DMS79 (cell line): ENCODE measurements around the gene SRCIN1.
"Not testable (repeated sequence)": the region's sequence is repeated elsewhere in the genome, so short reads cannot be mapped to it uniquely, and the experiment has no call there.

Experiments used
- DNase-seq: peaks from one replicate; lab custom pipeline; 2025; lab: John Stamatoyannopoulos, UW

The SRCIN1 gene

DNA sequence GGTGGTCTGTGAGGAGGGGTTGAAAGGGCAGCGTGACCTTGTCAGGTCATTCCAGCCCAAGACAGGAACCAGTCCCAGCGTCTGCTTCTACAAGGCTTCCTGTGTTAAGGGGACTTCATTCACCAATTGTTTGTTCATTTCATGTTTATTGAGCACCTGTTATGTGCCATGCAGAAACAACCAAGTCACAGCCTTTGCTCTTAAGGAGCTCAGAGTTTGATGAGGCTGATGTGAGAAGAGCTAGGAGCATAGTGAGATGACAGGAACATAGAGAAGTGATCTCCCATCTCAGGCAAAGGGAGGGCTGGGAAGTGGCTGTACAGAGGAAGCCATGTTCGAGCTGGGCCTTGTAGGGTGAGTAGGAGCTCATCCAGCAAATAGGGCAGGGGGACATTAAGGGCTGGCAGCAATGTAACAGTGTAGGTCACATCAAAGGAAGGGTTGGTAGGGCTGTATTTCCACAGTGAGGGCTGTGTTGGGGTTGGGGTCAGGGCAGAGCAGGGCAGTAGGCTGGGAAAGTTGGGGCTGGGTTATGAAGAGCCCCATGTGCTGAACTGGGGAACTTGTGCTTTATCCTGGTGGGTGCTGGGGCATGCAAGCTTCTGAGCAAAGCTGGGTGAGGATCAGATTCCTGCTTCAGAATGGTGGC lies 97.7 kb downstream of the SRCIN1 start:
- DNase-seq, result no peak

DNA sequence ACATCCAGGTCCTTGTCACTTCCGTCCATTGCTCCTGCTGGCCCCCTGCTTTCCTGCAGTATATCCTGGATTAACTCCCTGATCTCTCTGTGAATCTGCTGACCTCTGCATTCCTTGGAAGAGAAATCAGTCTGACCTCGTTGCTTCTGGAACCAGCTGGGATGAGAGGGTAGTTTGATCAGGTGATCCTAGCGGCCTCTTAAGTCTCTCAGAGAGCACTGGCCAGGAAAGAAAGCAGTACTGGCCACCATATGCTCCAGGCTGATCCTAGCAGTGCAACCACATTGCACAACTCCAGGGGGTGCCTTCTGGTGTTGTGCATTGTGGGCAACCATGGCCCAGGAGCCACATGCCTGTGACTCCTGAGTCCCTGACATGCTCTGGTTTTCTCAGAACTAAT lies 98.3 kb downstream of the SRCIN1 start:
- no peak for DNase-seq

DNA sequence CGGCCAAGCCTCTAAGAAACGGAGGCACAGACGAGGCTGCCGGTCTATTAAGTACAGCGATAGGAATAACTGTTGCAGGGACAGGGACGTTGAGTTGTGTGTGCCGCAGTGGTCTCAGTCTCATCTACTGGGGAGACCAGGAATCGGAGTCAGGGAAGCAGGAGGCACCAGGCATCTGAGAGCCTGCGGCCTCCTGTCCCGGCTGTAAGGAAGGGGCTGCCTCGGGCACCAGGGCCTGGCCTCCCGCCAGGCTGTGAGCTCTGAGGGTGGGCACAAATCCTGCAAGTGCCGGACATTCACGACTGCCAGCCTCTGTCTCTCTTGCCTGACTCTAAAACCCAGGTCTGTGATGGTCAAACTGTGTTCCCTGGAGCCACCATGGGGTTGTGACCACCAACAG lies 101.5 kb downstream of the SRCIN1 start:
- DNase-seq, result no peak

DNA sequence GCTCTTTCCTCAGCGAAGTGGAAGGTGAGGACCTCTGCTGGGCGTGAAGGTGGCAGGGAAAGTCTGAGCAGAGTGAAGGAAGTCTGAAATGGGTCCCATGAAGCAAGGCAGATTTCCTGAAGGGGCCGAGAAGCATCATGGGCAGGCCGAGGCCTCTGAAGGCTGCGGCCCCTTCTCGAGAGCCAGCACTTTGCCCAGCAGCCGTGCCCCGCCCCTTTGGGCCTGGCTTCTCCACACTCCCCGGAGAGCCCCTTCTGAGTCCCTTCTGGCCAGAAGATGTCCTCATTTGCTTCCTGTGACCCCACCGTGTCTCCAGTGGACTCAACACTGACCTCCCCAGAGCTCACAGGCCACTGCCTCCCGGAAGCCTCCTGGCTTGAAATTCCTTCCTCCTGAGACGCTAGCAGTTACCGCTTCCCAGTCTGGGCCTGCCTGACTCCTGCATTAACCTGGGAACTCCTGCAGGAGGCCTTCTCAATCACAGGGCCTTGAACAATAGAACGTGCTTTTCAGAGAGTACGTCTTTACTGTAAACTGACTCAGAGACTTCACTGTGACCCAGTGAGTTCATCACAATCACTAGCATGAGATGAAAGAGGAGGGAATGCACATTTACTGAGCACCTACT lies 102.4 kb downstream of the SRCIN1 start:
- DNase-seq, result not testable (repeated sequence)

DNA sequence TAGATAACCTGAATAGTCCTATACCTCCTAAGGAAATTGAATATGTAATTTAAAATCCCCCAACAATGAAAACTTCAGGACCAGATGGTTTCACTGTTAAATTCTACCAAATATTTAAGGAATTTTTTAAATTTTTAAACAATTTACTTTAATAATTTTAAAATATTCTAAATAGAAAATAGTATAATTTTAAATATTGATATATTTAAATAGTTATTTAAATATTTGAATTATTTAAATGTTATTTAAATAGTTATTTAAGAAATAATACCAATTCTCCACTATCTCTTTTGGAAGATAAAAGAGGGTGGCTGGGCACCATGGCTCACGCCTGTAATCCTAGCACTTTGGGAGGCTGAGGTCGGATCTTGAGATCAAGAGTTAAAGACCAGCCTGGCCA lies 104.0 kb downstream of the SRCIN1 start:
- not testable (repeated sequence) for DNase-seq

DNA sequence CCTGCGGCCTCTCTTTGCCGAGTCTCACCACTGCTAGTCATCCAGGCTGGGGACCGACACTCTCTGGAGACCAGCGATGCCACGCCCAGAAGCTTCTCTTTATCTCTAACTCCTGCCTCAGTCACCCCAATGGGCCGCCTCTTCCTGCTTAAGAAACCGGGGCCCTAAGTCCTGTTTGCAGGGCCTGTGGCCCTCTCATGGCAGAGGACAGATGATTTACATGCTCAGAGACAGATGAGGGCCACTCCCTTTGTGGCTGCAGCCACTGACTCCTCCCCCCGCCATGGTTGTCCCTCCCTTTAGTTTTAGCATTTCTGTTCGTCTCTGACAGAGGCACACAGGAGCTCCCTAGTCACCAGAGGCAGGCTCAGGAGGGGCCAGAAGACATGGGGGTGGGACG lies 106.5 kb downstream of the SRCIN1 start:
- DNase-seq, result not testable (repeated sequence)

DNA sequence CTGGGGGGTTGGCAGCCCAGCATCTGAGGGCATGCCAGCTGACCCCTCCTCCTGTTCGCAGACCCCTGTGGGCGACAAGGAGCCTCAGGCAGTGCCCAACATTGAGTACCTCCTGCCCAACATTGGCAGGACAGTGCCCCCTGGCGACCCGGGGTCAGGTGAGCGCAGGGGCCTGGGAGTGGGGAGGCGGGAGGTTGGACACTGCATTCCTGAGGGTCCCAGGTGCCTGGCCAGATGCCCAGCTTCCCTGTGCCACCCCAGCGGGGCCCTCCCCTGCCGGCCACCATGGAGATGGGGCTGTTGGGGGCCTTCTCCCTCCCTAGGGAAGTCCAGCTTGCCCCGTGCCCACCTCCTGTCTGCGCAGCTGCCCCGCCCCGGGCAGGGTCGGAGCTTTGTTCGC lies 107.4 kb downstream of the SRCIN1 start:
- DNase-seq, result no peak

DNA sequence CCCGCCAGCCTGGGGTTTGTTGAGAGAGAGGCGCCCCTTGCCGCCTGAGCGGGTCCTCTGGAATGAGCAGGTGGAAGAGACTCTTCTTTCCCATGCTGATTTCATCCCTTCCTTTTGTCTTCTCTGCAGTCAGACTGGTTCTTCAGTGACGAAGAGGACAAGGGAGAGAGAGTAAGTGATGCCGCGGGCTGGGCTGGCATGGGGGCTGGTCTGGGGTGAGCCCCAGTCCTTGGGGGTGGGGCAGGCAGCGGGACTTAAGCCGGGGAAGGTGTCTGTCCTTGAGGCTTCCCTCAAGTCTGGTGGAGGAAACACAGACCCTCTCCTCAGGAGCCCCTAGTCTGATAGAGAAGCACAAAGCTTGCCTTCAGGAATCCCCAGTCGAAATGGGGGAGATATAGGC lies 108.1 kb downstream of the SRCIN1 start:
- DNase-seq, result not testable (repeated sequence)

- DNase-seq, result not testable (repeated sequence)
Measured at GRCh38 chr17:38494152-38494551, 111.6 kb downstream of the SRCIN1 start.

DNA sequence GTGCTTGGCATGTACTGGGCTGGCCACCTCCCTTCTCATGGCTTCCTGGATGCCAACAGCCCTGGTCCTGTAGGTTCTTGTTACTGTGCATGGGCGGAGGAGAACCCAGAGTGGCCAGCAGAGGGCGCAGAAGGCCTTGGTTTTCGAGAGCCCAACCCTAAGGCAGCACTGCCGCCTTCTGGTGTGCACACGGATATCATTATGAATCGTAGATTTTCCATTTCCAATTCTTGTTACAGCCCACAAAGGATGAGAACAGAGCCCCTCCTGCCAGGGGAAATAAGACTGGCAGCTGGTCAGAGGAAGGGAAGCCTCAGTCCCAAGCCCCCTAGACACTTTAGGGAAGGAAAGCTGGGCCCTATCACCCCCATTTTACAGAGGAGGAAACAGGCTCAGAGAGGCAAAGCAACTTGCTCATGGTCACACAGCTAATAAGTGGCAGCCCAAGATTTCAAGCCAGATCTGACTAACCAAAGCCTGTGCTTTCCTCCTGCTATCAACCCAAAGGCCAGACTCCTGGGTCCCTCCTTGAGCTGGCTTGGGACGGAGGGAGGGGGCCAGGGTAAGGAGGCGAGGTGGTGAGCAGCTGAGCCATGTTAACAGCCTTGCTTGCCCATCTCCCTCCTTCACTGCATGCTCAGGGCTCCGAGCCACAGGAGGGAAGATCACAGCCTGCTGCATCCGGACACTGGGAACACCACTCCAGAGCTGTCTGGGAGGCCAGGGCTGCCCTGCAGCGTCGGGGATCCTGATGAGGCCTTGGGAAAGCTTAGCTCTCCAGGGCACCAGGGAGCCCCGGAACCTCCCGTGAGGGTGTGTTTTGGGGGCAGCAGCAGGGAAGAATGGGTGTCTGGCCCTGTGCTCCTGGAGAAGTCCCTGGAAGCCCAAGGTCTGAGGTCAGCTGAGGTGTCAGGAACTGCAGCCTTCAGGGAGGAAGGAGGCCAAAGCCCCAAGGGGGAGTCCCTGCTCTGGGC lies 113.4 kb downstream of the SRCIN1 start:
- DNase-seq, result peak; percentile 76

GRCh38 chr17:38491346-38492066 lies 114.2 kb downstream of the SRCIN1 start:
- DNase-seq, result not testable (repeated sequence)

GRCh38 chr17:38489774-38490173 lies 116.0 kb downstream of the SRCIN1 start:
- DNase-seq, result not testable (repeated sequence)

DNA sequence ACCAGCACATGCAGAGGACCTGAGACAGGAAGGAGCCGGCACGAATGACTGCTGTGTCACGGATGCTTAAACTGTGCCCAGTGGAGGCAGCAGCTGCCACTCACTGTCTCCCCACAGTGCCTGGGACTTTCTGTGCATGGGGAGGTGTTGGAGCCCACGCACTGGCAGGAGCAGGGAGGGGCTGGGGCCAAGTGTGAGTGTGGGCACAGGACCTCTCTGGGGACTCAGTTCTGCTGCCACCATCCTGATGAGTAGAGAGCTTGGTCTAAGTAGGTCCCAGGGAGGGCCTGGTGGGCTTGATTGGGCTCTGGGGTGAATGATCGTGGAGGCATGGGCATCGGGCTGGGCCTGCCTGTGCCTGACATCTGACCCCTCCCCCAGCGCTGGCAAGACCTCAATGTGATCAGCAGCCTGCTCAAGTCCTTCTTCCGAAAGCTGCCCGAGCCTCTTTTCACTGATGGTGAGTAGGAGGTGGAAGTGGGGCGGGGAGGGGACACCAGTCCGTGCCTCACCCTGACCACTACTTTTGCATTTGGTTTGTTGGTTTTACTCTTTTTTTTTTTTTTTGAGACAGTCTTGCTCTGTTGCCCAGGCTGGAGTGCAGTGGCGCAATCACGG lies 120.0 kb downstream of the SRCIN1 start:
- DNase-seq, result not testable (repeated sequence)

GRCh38 chr17:38485146-38485468 lies 120.6 kb downstream of the SRCIN1 start:
- DNase-seq, result no peak

DNA sequence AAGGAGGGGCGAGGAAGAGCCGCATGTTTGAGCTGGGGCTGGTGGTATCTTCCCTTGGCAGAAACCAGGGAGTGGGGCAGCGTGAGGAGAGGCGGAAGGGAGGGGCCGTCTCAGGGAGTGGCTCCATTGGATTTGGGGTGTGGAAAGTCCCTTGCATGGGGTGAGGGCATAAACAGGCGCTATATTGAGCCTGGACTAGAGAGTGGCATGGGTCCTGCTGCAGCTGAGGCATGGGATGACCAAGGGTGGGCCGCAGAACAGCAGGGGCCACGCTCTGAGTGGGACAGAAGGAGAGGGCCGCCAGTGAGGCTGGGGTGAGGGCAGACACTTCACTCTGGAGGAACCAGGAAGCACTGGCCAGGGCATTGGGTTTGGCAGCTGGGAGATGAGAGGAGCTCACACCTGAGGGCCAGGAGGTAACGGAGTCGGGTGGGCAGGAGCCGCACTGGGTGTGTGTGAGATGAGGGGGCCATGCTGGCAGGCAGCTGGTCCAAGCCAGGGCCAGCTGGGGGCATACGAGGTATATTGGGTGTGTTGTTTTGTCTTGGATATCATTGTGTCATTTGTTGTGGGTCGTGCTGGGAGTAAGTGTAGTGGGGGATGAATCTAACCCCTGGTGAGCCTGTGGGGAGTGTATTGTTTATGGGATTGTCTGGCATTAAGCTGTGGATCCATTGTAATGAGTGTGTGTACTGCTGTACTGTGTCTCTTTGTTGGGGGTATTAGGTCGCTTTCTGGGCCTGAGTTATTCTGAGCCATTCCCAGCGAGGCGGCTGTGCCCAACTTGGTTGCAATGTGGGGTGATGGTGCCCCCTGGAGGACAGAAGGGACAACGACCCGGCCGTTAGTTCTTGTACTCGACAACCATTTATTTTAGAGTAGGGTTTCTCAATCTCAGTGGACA lies 121.3 kb downstream of the SRCIN1 start:
- peak; percentile 24 for DNase-seq

DNA sequence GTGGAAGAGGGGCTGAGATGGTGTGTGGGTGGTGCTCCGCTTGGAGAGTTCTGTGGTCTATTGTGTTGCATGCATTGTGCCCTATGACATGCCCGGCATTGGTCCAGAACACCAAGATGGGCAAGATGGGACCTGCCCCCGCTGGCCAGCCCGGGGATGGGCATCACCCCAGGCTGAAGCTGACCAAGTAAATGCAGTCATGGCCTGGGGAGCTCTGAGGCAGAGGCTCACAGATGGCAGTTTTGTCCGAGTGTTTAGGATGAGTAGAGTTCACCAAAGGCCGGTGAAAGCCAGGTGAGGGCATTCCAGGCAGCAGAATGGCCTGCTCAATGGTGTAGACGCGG lies 123.1 kb downstream of the SRCIN1 start:
- not testable (repeated sequence) for DNase-seq

DNA sequence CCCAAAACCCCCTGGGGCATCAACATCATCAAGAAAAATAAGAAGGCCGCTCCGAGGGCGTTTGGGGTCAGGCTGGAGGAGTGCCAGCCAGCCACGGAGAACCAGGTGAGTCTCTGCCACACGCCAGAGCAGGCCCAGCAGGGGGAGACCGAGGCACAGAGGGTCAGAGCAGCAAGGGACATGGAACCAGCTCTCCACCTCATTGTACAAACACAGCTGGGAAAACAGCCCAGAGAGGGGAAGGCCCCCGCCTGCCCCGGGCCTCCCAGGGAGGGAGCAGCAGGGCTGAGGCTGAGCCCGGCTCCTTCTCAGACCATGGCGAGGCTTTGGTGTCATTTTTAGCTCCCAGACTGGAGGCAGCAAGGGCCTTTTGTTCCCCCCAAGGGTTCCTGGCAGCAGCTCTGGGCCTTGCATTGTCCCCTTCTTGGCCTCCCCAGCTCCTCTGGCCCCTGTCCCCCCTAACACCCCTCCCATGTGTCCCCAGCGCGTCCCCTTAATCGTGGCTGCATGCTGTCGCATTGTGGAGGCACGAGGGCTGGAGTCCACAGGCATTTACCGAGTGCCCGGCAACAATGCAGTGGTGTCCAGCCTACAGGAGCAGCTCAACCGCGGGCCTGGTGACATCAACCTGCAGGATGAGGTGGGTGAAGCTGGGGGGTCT lies 123.6 kb downstream of the SRCIN1 start:
- not testable (repeated sequence) for DNase-seq
